MM.1S (cell line): ENCODE results near the gene DPP8.

ENCODE experiments used
- DNase-seq: peaks from one replicate; pipeline ENCODE4 v3.0.0-alpha.2; 2015
- H2AFZ ChIP-seq: fragments of 300-600 bp; sonication (generic); 2 replicates; pipeline ENCODE4 v1.6.0; 2016; ENCODE audit warnings: antibody characterized with exemption, low read length
- H3F3A ChIP-seq: fragments of 300-600 bp; sonication (generic); 2 replicates; pipeline ENCODE4 v1.6.1; 2016; ENCODE audit warnings: mild to moderate bottlenecking, antibody characterized with exemption, low read length, moderate library complexity, mixed read lengths; ENCODE audit not compliant: insufficient read depth
- H3K27ac ChIP-seq: fragments of 300-600 bp; sonication (generic); 2 replicates; pipeline ENCODE4 v1.5.1; 2016; ENCODE audit warnings: mild to moderate bottlenecking, low read length
- H3K27me3 ChIP-seq: fragments of 300-600 bp; sonication (generic); replicated peaks from 2 replicates; pipeline ENCODE4 v1.6.0; 2016; ENCODE audit warnings: low read length; ENCODE audit not compliant: insufficient read depth
- H3K36me3 ChIP-seq: fragments of 300-600 bp; sonication (generic); replicated peaks from 2 replicates; pipeline ENCODE4 v1.6.1; 2016; ENCODE audit warnings: mild to moderate bottlenecking, low read length, mixed read lengths; ENCODE audit not compliant: insufficient read depth
- H3K4me1 ChIP-seq: fragments of 300-600 bp; sonication (generic); 2 replicates; pipeline ENCODE4 v1.6.1; 2016; ENCODE audit warnings: low read length, mixed read lengths
- H3K4me2 ChIP-seq: fragments of 300-600 bp; sonication (generic); 2 replicates; pipeline ENCODE4 v1.6.0; 2016; ENCODE audit warnings: low read depth, low read length
- H3K4me3 ChIP-seq: fragments of 300-600 bp; sonication (generic); 2 replicates; pipeline ENCODE4 v1.5.1; 2016; ENCODE audit warnings: low read length, mixed read lengths
- H3K79me2 ChIP-seq: fragments of 300-600 bp; sonication (generic); 2 replicates; pipeline ENCODE4 v1.6.1; 2016; ENCODE audit warnings: mixed run types, low read length, mixed read lengths
- H3K9ac ChIP-seq: fragments of 300-600 bp; sonication (generic); 2 replicates; pipeline ENCODE4 v1.6.1; 2016; ENCODE audit warnings: low read length, mixed read lengths
- H3K9me2 ChIP-seq: fragments of 300-600 bp; sonication (generic); replicated peaks from 2 replicates; pipeline ENCODE4 v1.6.1; 2016; ENCODE audit warnings: mild to moderate bottlenecking, low read length, mixed read lengths; ENCODE audit not compliant: insufficient read depth
- H3K9me3 ChIP-seq: fragments of 300-600 bp; sonication (generic); replicated peaks from 2 replicates; pipeline ENCODE4 v1.6.1; 2016; ENCODE audit warnings: mild to moderate bottlenecking, low read length, mixed read lengths; ENCODE audit not compliant: insufficient read depth
- H4K20me1 ChIP-seq: fragments of 300-600 bp; sonication (generic); 2 replicates; pipeline ENCODE4 v1.6.1; 2016; ENCODE audit warnings: mild to moderate bottlenecking, low read length, moderate library complexity, mixed read lengths; ENCODE audit not compliant: insufficient read depth
- CTCF ChIP-seq: fragments of 300-600 bp; sonication (generic); IDR thresholded peaks from 2 replicates; pipeline ENCODE4 v1.5.1; 2016; ENCODE audit warnings: antibody characterized with exemption, low read length, mixed read lengths
- EZH2 ChIP-seq: fragments of 300-600 bp; sonication (generic); optimal IDR thresholded peaks from 2 replicates; pipeline ENCODE3; 2017; ENCODE audit warnings: low read depth, mild to moderate bottlenecking, antibody characterized with exemption, low read length, mixed read lengths
- EZH2phosphoT487 ChIP-seq: fragments of 300-600 bp; sonication (generic); IDR thresholded peaks from 2 replicates; pipeline ENCODE4 v1.6.1; 2018; ENCODE audit warnings: antibody characterized with exemption, low read length

DPP8 gene

GRCh38 chr15:65484876-65485275, 32.6 kb downstream of the DPP8 start:
- Histone ChIP-seq H3K4me1 (no peaks in the 10 kb centered on the region), H3K4me2 (no peak overlapping the region), H3K9me2 (no peaks in the 10 kb centered on the region), H3K4me3 (no peak overlapping the region), H2AFZ (no peak overlapping the region), H3K27ac (no peak overlapping the region), H3K9me3 (no peaks in the 10 kb centered on the region), H3F3A (no peaks in the 10 kb centered on the region), H3K79me2 (no peaks in the 10 kb centered on the region), H3K9ac (no peak overlapping the region), H3K36me3 (peaks cover 3% of the 10 kb centered on the region; the same call in 1 of the 2 replicates), H4K20me1 (no peaks in the 10 kb centered on the region), H3K27me3 (no peaks in the 10 kb centered on the region)
- DNase-seq, result no peak
- TF ChIP-seq EZH2phosphoT487, result no peak
- TF ChIP-seq EZH2, result no peak
- TF ChIP-seq CTCF, result no peak

DNA sequence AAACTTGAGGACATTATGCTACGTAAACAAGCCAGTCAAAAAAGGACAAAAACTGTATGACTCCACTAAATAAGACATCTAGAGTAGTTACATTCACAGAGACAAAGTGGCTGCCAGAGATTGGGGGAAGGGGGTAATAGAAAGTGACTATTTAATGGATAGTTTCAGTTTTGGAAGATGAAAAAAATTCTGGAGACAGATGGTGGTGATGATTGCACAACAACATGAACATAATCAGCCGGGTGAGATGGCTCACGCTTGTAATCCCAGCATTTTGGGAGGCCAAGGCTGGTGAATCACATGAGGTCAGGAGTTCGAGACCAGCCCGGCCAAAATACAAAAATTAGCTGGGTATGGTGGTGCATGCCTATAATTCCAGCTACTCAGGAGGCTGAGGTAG, 40.6 kb downstream of the DPP8 start:
- Histone ChIP-seq H3K27ac (no peak overlapping the region), H3K4me1 (no peaks in the 10 kb centered on the region), H3K9ac (no peak overlapping the region), H3K9me2 (no peaks in the 10 kb centered on the region), H3K27me3 (no peaks in the 10 kb centered on the region), H3K4me3 (no peak overlapping the region), H3K79me2 (no peaks in the 10 kb centered on the region), H3K36me3 (peaks cover 3% of the 10 kb centered on the region; the same call in 1 of the 2 replicates), H3K9me3 (no peaks in the 10 kb centered on the region), H3K4me2 (no peak overlapping the region), H4K20me1 (no peaks in the 10 kb centered on the region), H2AFZ (no peak overlapping the region), H3F3A (no peaks in the 10 kb centered on the region)
- TF ChIP-seq EZH2phosphoT487 (no peak), CTCF (no peak), EZH2 (no peak)
- no peak for DNase-seq

- Histone ChIP-seq H3K27ac (no peak overlapping the region), H3K4me2 (no peak overlapping the region), H3K36me3 (peaks cover 4% of the 10 kb centered on the region; the same call in 1 of the 2 replicates), H2AFZ (no peak overlapping the region), H3K27me3 (no peaks in the 10 kb centered on the region), H3K9ac (no peak overlapping the region), H3F3A (no peaks in the 10 kb centered on the region), H3K4me1 (no peaks in the 10 kb centered on the region), H3K9me3 (no peaks in the 10 kb centered on the region), H3K79me2 (no peaks in the 10 kb centered on the region), H3K4me3 (no peak overlapping the region), H3K9me2 (no peaks in the 10 kb centered on the region), H4K20me1 (no peaks in the 10 kb centered on the region)
- DNase-seq, result no peak
- TF ChIP-seq CTCF, result no peak
- no peak for TF ChIP-seq EZH2
- no peak for TF ChIP-seq EZH2phosphoT487
These were observed 46.6 kb downstream of the DPP8 start for GRCh38 chr15:65470866-65471265.
